HEK293 (cell line): ENCODE data around the gene FGF8.

Experiments
- CTCF ChIA-PET: fragments of 350-600 bp; formaldehyde crosslinking; extraction: SDS; loops from one replicate; lab custom pipeline; 2021; ENCODE audit warnings: antibody characterized with exemption; lab: Yijun Ruan, JAX
- POLR2A ChIA-PET: fragments of 300-600 bp; formaldehyde crosslinking; extraction: SDS; loops from one replicate; lab custom pipeline; 2020; ENCODE audit warnings: antibody characterized with exemption, inconsistent platforms; lab: Yijun Ruan, JAX
- H3K27ac ChIP-seq: fragments of 200-500 bp; sonication (Bioruptor generic); 2 replicates; pipeline ENCODE4 v1.5.1; 2014; ENCODE audit warnings: low read depth, low read length, control low read depth, inconsistent platforms; ENCODE audit errors: extremely low read depth
- H3K36me3 ChIP-seq, 2 experiments: fragments of 200-500 bp in 1 of 2; sonication (Bioruptor generic) in 1 of 2; 1 replicate in 1 of 2; 2 replicates in 1 of 2; pipeline ENCODE4 v1.5.1; 2014 to 2017; ENCODE audit warnings: inconsistent platforms in 2 of 2, low read length in 2 of 2; ENCODE audit not compliant: control insufficient read depth in 2 of 2, insufficient read depth in 1 of 2
- H3K4me1 ChIP-seq: fragments of 200-500 bp; sonication (Bioruptor generic); 2 replicates; pipeline ENCODE4 v1.5.1; 2014; ENCODE audit warnings: mild to moderate bottlenecking, low read length, inconsistent platforms; ENCODE audit not compliant: control insufficient read depth, insufficient read depth
- H3K4me3 ChIP-seq: 2 replicates; pipeline ENCODE4 v1.5.1; 2011; ENCODE audit warnings: low read depth, mild to moderate bottlenecking, control low read depth, low read length, moderate library complexity
- H3K9me3 ChIP-seq: fragments of 200-500 bp; sonication (Bioruptor generic); 2 replicates; pipeline ENCODE4 v1.5.1; 2014; ENCODE audit warnings: low read depth, low read length, inconsistent platforms; ENCODE audit not compliant: control insufficient read depth, insufficient read depth
- ELK4 ChIP-seq: IDR thresholded peaks from 2 replicates; pipeline ENCODE4 v1.6.1; 2011; ENCODE audit warnings: mild to moderate bottlenecking, low read depth, low read length, borderline replicate concordance
- HOXD13 ChIP-seq: sonication (generic); formaldehyde crosslinking; IDR thresholded peaks from 2 replicates; pipeline ENCODE4 v1.8.0; 2022; ENCODE audit warnings: missing genetic modification reagents, borderline replicate concordance
- IKZF3 ChIP-seq: fragments of 450-650 bp; IDR thresholded peaks from 2 replicates; pipeline ENCODE4 v1.5.0; 2018; ENCODE audit warnings: missing biosample characterization, mild to moderate bottlenecking, missing genetic modification characterization, moderate library complexity
- KLF10 ChIP-seq: fragments of 450-650 bp; IDR thresholded peaks from 2 replicates; pipeline ENCODE4 v1.5.1; 2018; ENCODE audit warnings: missing biosample characterization, mild to moderate bottlenecking, missing genetic modification characterization
- KLF17 ChIP-seq: fragments of 450-650 bp; formaldehyde crosslinking; IDR thresholded peaks from 2 replicates; pipeline ENCODE4 v1.5.1; 2016; ENCODE audit warnings: missing biosample characterization, missing genetic modification characterization
- KLF7 ChIP-seq: fragments of 450-650 bp; formaldehyde crosslinking; IDR thresholded peaks from 2 replicates; pipeline ENCODE4 v1.5.1; 2016; ENCODE audit warnings: missing biosample characterization, missing genetic modification characterization, borderline replicate concordance
- KLF9 ChIP-seq: fragments of 450-650 bp; formaldehyde crosslinking; IDR thresholded peaks from 2 replicates; pipeline ENCODE4 v1.5.1; 2016; ENCODE audit warnings: missing biosample characterization, missing genetic modification characterization, low read depth
- TCF7L2 ChIP-seq: IDR thresholded peaks from 2 replicates; pipeline ENCODE4 v1.6.1; 2011; ENCODE audit warnings: low read depth, mild to moderate bottlenecking, inconsistent platforms, low read length, moderate library complexity, borderline replicate concordance
- YY1 ChIP-seq: fragments of 450-650 bp; formaldehyde crosslinking; IDR thresholded peaks from 2 replicates; pipeline ENCODE4 v1.5.1; 2018; ENCODE audit warnings: missing biosample characterization, missing genetic modification characterization
- YY2 ChIP-seq: fragments of 450-650 bp; formaldehyde crosslinking; IDR thresholded peaks from 2 replicates; pipeline ENCODE4 v1.5.1; 2016; ENCODE audit warnings: missing biosample characterization, missing genetic modification characterization
- ZBTB20 ChIP-seq: fragments of 450-650 bp; formaldehyde crosslinking; IDR thresholded peaks from 2 replicates; pipeline ENCODE4 v1.5.1; 2016; ENCODE audit warnings: missing biosample characterization, missing genetic modification characterization
- ZNF132 ChIP-seq: fragments of 450-650 bp; formaldehyde crosslinking; IDR thresholded peaks from 2 replicates; pipeline ENCODE4 v1.5.1; 2017; ENCODE audit warnings: missing biosample characterization, missing genetic modification characterization, borderline replicate concordance
- ZNF133 ChIP-seq: fragments of 450-650 bp; formaldehyde crosslinking; IDR thresholded peaks from 2 replicates; pipeline ENCODE4 v1.5.1; 2016; ENCODE audit warnings: missing biosample characterization, missing genetic modification characterization
- ZNF266 ChIP-seq: fragments of 450-650 bp; formaldehyde crosslinking; IDR thresholded peaks from 2 replicates; pipeline ENCODE4 v1.5.1; 2016; ENCODE audit warnings: missing biosample characterization, missing genetic modification characterization, low read depth
- ZNF335 ChIP-seq: fragments of 450-650 bp; formaldehyde crosslinking; conservative IDR thresholded peaks from 2 replicates; pipeline ENCODE4 v1.5.1; 2016; ENCODE audit warnings: missing biosample characterization, missing genetic modification characterization
- ZNF394 ChIP-seq: fragments of 450-650 bp; formaldehyde crosslinking; IDR thresholded peaks from 2 replicates; pipeline ENCODE4 v1.5.1; 2016; ENCODE audit warnings: missing biosample characterization, missing genetic modification characterization, mild to moderate bottlenecking, moderate library complexity, borderline replicate concordance
- ZNF423 ChIP-seq: fragments of 450-650 bp; formaldehyde crosslinking; IDR thresholded peaks from 2 replicates; pipeline ENCODE4 v1.5.1; 2016; ENCODE audit warnings: missing biosample characterization, missing genetic modification characterization
- ZNF426 ChIP-seq: fragments of 450-650 bp; formaldehyde crosslinking; IDR thresholded peaks from 2 replicates; pipeline ENCODE4 v1.5.1; 2017; ENCODE audit warnings: missing biosample characterization, missing genetic modification characterization, mild to moderate bottlenecking, inconsistent platforms, moderate library complexity
- ZNF473 ChIP-seq: fragments of 450-650 bp; formaldehyde crosslinking; IDR thresholded peaks from 2 replicates; pipeline ENCODE4 v1.5.1; 2017; ENCODE audit warnings: missing biosample characterization, missing genetic modification characterization
- ZNF501 ChIP-seq: fragments of 450-650 bp; formaldehyde crosslinking; IDR thresholded peaks from 2 replicates; pipeline ENCODE4 v1.5.1; 2016; ENCODE audit warnings: missing biosample characterization, missing genetic modification characterization
- ZNF510 ChIP-seq: fragments of 450-650 bp; formaldehyde crosslinking; IDR thresholded peaks from 2 replicates; pipeline ENCODE4 v1.5.1; 2018; ENCODE audit warnings: mild to moderate bottlenecking, missing genetic modification characterization, missing biosample characterization; ENCODE audit not compliant: insufficient replicate concordance
- ZNF548 ChIP-seq: fragments of 450-650 bp; formaldehyde crosslinking; IDR thresholded peaks from 2 replicates; pipeline ENCODE4 v1.5.1; 2016; ENCODE audit warnings: missing biosample characterization, missing genetic modification characterization
- ZNF555 ChIP-seq: fragments of 450-650 bp; formaldehyde crosslinking; conservative IDR thresholded peaks from 2 replicates; pipeline ENCODE4 v1.5.1; 2017; ENCODE audit warnings: missing biosample characterization, mild to moderate bottlenecking, missing genetic modification characterization, inconsistent platforms
- ZNF561 ChIP-seq: fragments of 450-650 bp; IDR thresholded peaks from 2 replicates; pipeline ENCODE4 v1.5.1; 2018; ENCODE audit warnings: missing biosample characterization, missing genetic modification characterization, borderline replicate concordance
- ZNF624 ChIP-seq: fragments of 450-650 bp; formaldehyde crosslinking; IDR thresholded peaks from 2 replicates; pipeline ENCODE4 v1.5.1; 2017; ENCODE audit warnings: missing biosample characterization, missing genetic modification characterization
- ZNF626 ChIP-seq: fragments of 450-650 bp; sonication (Bioruptor Pico); formaldehyde crosslinking; IDR thresholded peaks from 2 replicates; pipeline ENCODE4 v1.5.1; 2018; ENCODE audit warnings: missing biosample characterization, missing genetic modification characterization, inconsistent platforms
- ZNF768 ChIP-seq: fragments of 450-650 bp; formaldehyde crosslinking; IDR thresholded peaks from 2 replicates; pipeline ENCODE4 v1.5.1; 2018; ENCODE audit warnings: missing biosample characterization, mild to moderate bottlenecking, missing genetic modification characterization
- ZNF777 ChIP-seq: fragments of 450-650 bp; formaldehyde crosslinking; IDR thresholded peaks from 2 replicates; pipeline ENCODE4 v1.5.1; 2017; ENCODE audit warnings: missing biosample characterization, missing genetic modification characterization, borderline replicate concordance
- ZNF830 ChIP-seq: fragments of 450-650 bp; IDR thresholded peaks from 2 replicates; pipeline ENCODE4 v1.5.0; 2018; ENCODE audit warnings: missing biosample characterization, missing genetic modification characterization, low read depth, mild to moderate bottlenecking, moderate library complexity
- ZNF837 ChIP-seq: fragments of 450-650 bp; formaldehyde crosslinking; IDR thresholded peaks from 2 replicates; pipeline ENCODE4 v1.5.1; 2016; ENCODE audit warnings: missing biosample characterization, missing genetic modification characterization
- ZNF843 ChIP-seq: fragments of 450-650 bp; formaldehyde crosslinking; IDR thresholded peaks from 2 replicates; pipeline ENCODE4 v1.5.1; 2016; ENCODE audit warnings: missing biosample characterization, missing genetic modification characterization
- ZSCAN23 ChIP-seq: fragments of 450-650 bp; formaldehyde crosslinking; IDR thresholded peaks from 2 replicates; pipeline ENCODE4 v1.5.1; 2016; ENCODE audit warnings: missing biosample characterization, missing genetic modification characterization
- ZXDB ChIP-seq: fragments of 450-650 bp; formaldehyde crosslinking; IDR thresholded peaks from 2 replicates; pipeline ENCODE4 v1.5.1; 2016; ENCODE audit warnings: missing biosample characterization, missing genetic modification characterization
- TF ChIP-seq, protein P1 (sequence below): fragments of 450-650 bp; formaldehyde crosslinking; IDR thresholded peaks from 2 replicates; pipeline ENCODE4 v1.5.1; 2016; ENCODE audit warnings: missing biosample characterization, missing genetic modification characterization
- TF ChIP-seq, protein P2 (sequence below): fragments of 450-650 bp; formaldehyde crosslinking; IDR thresholded peaks from 2 replicates; pipeline ENCODE4 v1.5.1; 2017; ENCODE audit warnings: missing biosample characterization, missing genetic modification characterization

The FGF8 gene

DNA sequence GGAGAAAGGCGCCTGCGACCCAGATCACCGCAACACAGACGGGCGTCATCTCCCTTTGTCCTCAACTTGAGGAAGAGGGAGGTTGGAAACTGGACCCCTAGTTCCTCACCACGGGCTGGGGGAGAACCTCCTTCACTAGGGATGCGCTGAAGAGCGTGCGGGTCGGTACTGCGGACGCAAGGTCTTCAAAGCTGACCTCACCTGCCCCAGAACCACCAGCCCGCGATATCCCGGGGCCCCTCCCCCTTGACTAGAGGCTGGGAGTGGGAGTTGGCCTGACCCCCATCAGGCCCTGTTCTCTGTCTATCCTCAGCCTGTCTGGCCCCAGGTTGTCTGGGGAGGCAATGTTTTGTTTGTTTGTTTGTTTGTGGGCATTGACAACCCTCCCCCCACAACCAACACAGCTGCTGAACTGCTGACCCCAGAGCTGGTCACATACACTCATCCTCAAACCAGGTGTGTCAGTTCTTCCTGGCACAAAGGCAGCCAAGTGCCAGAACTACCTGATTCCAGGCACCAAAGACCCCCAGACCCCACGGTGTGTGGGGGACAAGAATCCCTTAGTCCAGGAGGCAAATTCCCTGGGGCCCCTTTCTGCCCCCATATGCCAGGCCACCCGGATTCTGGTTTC lies 4.4 kb upstream of the FGF8 start:
- peaks cover 0 to 22% of the 10 kb centered on the region in 2 experiments; a peak in 1 of 3 replicates for H3K36me3 ChIP-seq
- H3K27ac ChIP-seq, result no peak overlapping the region; the same call in 1 of the 2 replicates
- no peak overlapping the region for H3K4me3 ChIP-seq
- CTCF ChIA-PET, result interaction anchor here (0.6 to 8.1 kb wide), 25 partner anchors 9 to 619 kb away, joined by 3 to 203 read pairs (median 7); partner anchors contain the start of genes DPCD, OGA and POLL
- no peaks in the 10 kb centered on the region for H3K9me3 ChIP-seq
- H3K4me1 ChIP-seq, result peaks cover 18% of the 10 kb centered on the region
- POLR2A ChIA-PET, result interaction anchor here (1.3 kb wide), 1 partner anchor 178 kb away, joined by 11 read pairs; no protein-coding TSS in a partner anchor
- no peak for TF ChIP-seq IKZF3 (tag by site-specific recombination)
- no peak for TF ChIP-seq TCF7L2
- TF ChIP-seq ELK4, result no peak
- no peak for TF ChIP-seq ZNF266 (tag by site-specific recombination)
- no peak for TF ChIP-seq ZNF624 (tag by site-specific recombination)
- TF ChIP-seq ZNF510 (tag by site-specific recombination), result no peak
- no peak for TF ChIP-seq KLF7 (tag by site-specific recombination)
- no peak for TF ChIP-seq ZNF626
- TF ChIP-seq ZNF768 (tag by site-specific recombination), result no peak
- TF ChIP-seq ZNF423, result no peak; the same call in 1 of the 2 replicates
- 0 out of 2 replicates have a peak, but pooled peaks have one; percentile 24 for TF ChIP-seq ZBTB20
- no peak; the same call in none of the 2 replicates for TF ChIP-seq ZNF394 (tag by site-specific recombination)
- no peak for TF ChIP-seq KLF9 (tag by site-specific recombination)
- no peak for TF ChIP-seq ZNF133
- 0 out of 2 replicates have a peak, but pooled peaks have one; percentile 3 for TF ChIP-seq ZNF561
- no peak for TF ChIP-seq ZNF830 (tag by site-specific recombination)
- no peak for TF ChIP-seq KLF17 (tag by site-specific recombination)
- no peak for TF ChIP-seq KLF10 (tag by site-specific recombination)
- TF ChIP-seq ZNF548, result no peak
- no peak for TF ChIP-seq YY2 (tag by site-specific recombination)
- TF ChIP-seq, protein P1, sequence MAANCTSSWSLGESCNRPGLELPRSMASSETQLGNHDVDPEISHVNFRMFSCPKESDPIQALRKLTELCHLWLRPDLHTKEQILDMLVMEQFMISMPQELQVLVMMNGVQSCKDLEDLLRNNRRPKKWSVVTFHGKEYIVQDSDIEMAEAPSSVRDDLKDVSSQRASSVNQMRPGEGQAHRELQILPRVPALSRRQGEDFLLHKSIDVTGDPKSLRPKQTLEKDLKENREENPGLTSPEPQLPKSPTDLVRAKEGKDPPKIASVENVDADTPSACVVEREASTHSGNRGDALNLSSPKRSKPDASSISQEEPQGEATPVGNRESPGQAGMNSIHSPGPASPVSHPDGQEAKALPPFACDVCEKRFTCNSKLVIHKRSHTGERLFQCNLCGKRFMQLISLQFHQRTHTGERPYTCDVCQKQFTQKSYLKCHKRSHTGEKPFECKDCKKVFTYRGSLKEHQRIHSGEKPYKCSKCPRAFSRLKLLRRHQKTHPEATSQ (tag by site-specific recombination), result no peak
- TF ChIP-seq ZXDB (tag by site-specific recombination), result peak; percentile 9; the same call in 1 of the 2 replicates
- TF ChIP-seq ZSCAN23 (tag by site-specific recombination), result no peak
- no peak for TF ChIP-seq ZNF473 (tag by site-specific recombination)
- TF ChIP-seq ZNF335 (tag by site-specific recombination), result 0 out of 2 replicates have a peak, but pooled peaks have one; percentile 2
- no peak for TF ChIP-seq ZNF777 (tag by site-specific recombination)
- TF ChIP-seq ZNF132, result no peak
- TF ChIP-seq ZNF426 (tag by site-specific recombination), result no peak
- TF ChIP-seq ZNF843 (tag by site-specific recombination), result no peak
- no peak for TF ChIP-seq ZNF837
- TF ChIP-seq HOXD13 (CRISPR knock-in tag), result no peak
- 0 out of 2 replicates have a peak, but pooled peaks have one; percentile 2 for TF ChIP-seq YY1
- TF ChIP-seq, protein P2, sequence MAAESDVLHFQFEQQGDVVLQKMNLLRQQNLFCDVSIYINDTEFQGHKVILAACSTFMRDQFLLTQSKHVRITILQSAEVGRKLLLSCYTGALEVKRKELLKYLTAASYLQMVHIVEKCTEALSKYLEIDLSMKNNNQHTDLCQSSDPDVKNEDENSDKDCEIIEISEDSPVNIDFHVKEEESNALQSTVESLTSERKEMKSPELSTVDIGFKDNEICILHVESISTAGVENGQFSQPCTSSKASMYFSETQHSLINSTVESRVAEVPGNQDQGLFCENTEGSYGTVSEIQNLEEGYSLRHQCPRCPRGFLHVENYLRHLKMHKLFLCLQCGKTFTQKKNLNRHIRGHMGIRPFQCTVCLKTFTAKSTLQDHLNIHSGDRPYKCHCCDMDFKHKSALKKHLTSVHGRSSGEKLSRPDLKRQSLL (tag by site-specific recombination), result no peak
- TF ChIP-seq ZNF501 (tag by site-specific recombination), result peak; percentile 0; the same call in 1 of the 2 replicates
- TF ChIP-seq ZNF555, result no peak
